GM13976 (cell line): ENCODE results near the gene EFCAB11.

Source experiments
- DNase-seq: peaks from one replicate; pipeline ENCODE4 v3.0.0; 2012; ENCODE audit warnings: low spot score
- in situ Hi-C: fragments of 300-500 bp; cut with MboI; formaldehyde crosslinking; loops from one replicate; pipeline ENCODE4 v1.12.0; 2022; ENCODE audit warnings: low sequenced_read_pairs, mixed read lengths, inconsistent platforms; ENCODE audit not compliant: unreplicated experiment
- TF ChIP-seq, protein P1 (sequence below): IDR thresholded peaks from 2 replicates; pipeline ENCODE4 v1.5.1; 2012; ENCODE audit warnings: borderline replicate concordance, mild to moderate bottlenecking; ENCODE audit not compliant: insufficient read depth; ENCODE audit errors: extremely low read depth, missing control alignments, control extremely low read depth

EFCAB11 gene

DNA sequence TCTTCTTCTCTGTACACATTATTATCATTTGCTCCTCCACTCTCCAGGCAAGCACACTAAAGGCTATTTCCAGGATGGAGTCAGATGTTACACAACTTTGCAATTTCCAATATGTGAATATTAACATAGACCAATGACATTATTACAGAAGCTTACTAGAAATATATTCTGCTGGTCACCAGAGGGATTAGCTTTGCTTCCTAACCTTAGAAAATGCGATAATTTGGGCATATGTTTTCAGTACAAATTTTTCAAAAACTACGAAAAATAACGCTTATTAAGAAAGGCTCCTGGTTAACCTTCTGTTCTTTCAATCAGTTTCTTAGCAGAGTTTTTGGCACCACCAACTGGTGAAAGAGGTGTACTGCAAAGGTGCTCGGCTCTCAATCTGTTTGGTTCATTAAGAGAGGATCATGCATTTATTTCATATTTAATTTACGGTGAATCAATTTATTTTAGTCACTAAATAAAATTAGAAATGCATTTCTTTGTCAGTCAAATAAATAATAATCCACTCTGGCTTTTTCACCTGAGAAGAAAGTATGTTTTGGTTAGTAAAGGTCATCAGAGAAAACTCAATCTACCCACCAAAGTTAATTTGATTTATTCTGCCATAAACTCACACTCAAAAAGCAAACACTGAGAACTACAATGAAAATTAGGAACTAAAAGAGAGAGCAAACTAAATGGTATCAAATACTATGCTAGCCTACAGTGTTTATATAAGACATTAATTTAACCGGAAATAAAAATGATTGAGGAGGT lies 39.2 kb downstream of the EFCAB11 start:
- TF ChIP-seq, protein P1, sequence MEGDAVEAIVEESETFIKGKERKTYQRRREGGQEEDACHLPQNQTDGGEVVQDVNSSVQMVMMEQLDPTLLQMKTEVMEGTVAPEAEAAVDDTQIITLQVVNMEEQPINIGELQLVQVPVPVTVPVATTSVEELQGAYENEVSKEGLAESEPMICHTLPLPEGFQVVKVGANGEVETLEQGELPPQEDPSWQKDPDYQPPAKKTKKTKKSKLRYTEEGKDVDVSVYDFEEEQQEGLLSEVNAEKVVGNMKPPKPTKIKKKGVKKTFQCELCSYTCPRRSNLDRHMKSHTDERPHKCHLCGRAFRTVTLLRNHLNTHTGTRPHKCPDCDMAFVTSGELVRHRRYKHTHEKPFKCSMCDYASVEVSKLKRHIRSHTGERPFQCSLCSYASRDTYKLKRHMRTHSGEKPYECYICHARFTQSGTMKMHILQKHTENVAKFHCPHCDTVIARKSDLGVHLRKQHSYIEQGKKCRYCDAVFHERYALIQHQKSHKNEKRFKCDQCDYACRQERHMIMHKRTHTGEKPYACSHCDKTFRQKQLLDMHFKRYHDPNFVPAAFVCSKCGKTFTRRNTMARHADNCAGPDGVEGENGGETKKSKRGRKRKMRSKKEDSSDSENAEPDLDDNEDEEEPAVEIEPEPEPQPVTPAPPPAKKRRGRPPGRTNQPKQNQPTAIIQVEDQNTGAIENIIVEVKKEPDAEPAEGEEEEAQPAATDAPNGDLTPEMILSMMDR: peak; percentile 84
- in situ Hi-C loops: loop anchor here (10.0 to 25.0 kb wide), 3 partner anchors 490 to 890 kb away; no protein-coding TSS in a partner anchor
- peak; percentile 60 for DNase-seq

DNA sequence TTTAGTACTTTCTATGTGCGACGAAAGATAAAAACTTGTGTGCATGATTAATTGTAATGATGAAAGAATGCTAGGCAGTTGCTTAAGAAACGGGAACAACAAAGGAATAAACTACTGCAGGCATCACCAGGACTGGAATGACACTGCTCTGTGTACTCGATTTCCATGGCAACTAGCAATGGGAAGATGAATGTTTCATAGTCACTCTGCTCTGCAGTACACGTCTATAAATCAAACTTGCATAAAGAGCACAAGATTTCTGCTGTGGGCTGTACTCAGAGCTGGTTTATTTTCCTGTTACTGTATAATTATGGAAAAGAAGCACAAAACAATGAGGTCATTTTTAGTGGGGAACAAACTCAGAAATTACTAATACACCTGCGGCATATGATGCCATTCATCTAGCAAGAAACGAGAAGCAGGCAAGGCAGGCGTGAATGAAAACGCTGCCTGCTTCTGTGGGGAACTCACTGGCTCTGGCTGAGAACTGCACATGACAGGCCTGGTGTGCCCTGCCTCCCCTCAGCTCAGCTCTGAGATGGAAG lies 41.8 kb downstream of the EFCAB11 start:
- in situ Hi-C loops: loop anchor here (10.0 to 25.0 kb wide), 3 partner anchors 488 to 888 kb away; no protein-coding TSS in a partner anchor
- DNase-seq: no peak

DNA sequence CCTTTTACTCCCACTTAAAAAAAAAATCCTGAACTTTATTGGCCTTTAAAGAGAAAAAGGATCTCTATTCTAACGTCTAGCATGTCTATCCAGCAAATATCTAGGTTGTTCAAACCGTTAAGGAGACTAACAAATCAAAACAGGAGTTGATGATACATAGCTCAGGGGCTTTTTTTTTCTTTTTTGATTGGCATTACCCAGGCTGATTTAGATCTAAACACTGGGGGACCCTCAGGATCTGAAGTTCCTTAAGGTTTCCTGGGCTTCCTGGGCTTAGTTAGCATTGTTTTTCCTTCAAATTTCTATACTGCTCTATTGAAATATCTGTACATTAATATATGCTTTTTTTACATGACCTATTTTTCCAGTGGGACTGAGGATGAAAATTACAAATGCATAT lies 42.3 kb downstream of the EFCAB11 start:
- in situ Hi-C loops: loop anchor here (10.0 to 25.0 kb wide), 3 partner anchors 487 to 887 kb away; no protein-coding TSS in a partner anchor
- no peak for DNase-seq
- TF ChIP-seq, protein P1: no peak

More for the DNA sequence above, 41.8 kb downstream of the EFCAB11 start:
- TF ChIP-seq, protein P1: no peak

DNA sequence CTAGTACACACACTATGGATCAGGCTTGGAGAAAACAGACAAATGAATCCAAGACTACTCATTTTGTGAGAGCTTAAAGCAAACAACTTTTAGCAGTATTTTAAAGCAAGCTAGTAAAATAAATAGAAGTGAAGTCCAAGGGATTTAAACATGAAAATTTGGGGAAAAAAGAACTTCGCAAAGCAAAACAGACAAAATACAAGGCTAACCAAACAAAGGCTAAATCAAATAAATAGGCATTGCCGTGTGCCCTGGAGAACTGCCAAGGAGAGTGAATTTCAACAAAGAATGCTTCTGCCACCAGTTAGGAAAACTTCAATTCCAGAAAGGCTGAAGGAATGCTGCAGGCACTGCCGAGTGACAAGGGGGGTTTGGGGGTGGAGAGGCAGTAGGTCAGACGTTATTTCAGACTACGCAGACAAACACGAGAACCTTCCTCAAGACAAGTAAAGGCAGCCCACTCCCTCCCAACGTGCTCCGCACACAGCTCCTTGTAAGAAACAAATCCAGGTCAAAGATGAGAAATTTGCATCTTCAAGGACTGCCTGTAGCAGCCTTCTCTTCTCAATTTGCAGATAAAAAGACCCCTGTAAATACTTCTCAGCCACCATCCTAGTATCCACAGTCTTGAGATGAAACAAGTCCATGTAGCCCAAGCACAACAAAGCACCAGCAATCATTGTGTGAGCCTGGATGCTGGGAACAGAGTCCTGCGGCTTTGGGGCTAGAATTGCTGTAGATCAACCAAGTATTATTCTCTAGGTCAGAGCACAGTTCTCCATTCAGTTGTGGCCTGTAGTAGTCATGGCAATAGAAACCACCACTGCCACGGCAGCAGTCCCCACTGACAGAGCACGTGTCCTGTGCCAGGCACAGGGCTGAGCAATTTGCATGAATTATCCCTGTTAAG lies 43.3 kb downstream of the EFCAB11 start:
- in situ Hi-C loops: loop anchor here (10.0 to 25.0 kb wide), 3 partner anchors 486 to 886 kb away; no protein-coding TSS in a partner anchor
- DNase-seq: no peak
- TF ChIP-seq, protein P1: no peak

DNA sequence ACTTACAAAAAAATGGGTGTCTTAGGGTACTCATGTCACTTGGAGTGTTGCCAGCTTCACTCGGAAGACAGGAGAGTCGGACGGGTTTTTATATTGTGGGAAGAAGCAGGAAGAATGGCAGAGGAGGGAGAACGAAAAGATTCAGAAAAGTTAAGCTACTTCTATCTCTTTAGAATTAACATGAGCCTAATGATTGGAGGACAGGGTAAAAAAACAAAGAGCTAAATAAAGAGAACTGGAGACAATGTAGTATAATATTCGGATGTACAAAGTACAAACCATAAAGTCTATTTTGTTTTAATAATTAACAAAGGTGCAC lies 43.9 kb downstream of the EFCAB11 start:
- no peak for DNase-seq
- in situ Hi-C loops: loop anchor here (10.0 to 25.0 kb wide), 3 partner anchors 486 to 886 kb away; no protein-coding TSS in a partner anchor
- TF ChIP-seq, protein P1: no peak

DNA sequence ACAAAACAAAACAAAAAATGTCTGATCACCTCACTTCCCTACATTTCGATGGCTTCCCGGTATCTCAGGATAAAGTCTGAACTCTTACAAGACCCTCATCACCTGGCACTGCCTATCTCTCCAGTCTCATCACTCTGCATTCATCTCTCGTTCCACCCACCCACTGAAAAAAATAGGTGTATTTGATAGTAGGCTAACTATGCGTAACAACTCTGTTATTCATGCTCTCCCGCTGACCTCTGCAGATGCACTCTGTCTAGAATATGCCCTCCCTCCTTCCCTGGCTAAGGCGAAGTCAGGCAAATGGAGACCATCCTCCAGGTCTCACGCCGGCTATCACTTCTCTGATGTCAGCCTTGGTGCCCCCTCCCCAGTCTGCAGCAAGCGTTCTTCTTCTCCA lies 44.9 kb downstream of the EFCAB11 start:
- no peak for DNase-seq
- in situ Hi-C loops: loop anchor here (25.0 kb wide), 1 partner anchor 747 kb away; no protein-coding TSS in a partner anchor
- TF ChIP-seq, protein P1: no peak
